Fibroblast of lung (primary cell): ENCODE measurements around the gene SART3. TPM values are rescaled to one million over a fixed set of nuclear protein-coding genes. Genes with fewer than 3 reads are reported as not detected.

Source experiments
- DNase-seq, 2 donors: peaks; one replicate each; pipeline versions ENCODE4 v3.0.0 to v3.0.0-alpha.2; 2010; ENCODE audit warnings: low read depth in 2 of 2
- H2AFZ ChIP-seq: 2 replicates; pipeline ENCODE4 v1.5.1; 2012; ENCODE audit warnings: low read length, control low read depth, inconsistent platforms
- H3K27ac ChIP-seq: 2 replicates; pipeline ENCODE4 v1.5.1; 2011; ENCODE audit warnings: low read length, control low read depth; ENCODE audit not compliant: insufficient read depth
- H3K27me3 ChIP-seq: 2 replicates; pipeline ENCODE4 v1.5.1; 2011; ENCODE audit warnings: mild to moderate bottlenecking, low read length; ENCODE audit not compliant: control insufficient read depth, insufficient read depth
- H3K36me3 ChIP-seq: 2 replicates; pipeline ENCODE4 v1.5.1; 2011; ENCODE audit warnings: low read length; ENCODE audit not compliant: control insufficient read depth, insufficient read depth
- H3K4me1 ChIP-seq: 2 replicates; pipeline ENCODE4 v1.5.1; 2011; ENCODE audit warnings: low read length; ENCODE audit not compliant: control insufficient read depth, insufficient read depth; ENCODE audit errors: extremely low read depth
- H3K4me2 ChIP-seq: 2 replicates; pipeline ENCODE4 v1.5.1; 2011; ENCODE audit warnings: low read length, control low read depth; ENCODE audit not compliant: insufficient read depth; ENCODE audit errors: extremely low read depth
- H3K4me3 ChIP-seq, 4 experiments: fragments of 200-600 bp in 1 of 4; sonication (generic) in 1 of 4; replicated peaks in 1 of 4; 2 replicates each; pipeline ENCODE4 v1.5.1; 2011 to 2016; ENCODE audit warnings: low read length in 4 of 4, low read depth in 3 of 4, mild to moderate bottlenecking in 3 of 4, control low read depth in 2 of 4, inconsistent platforms in 1 of 4, mixed read lengths in 1 of 4; ENCODE audit not compliant: insufficient read depth in 1 of 4; ENCODE audit errors: control extremely low read depth in 1 of 4
- H3K79me2 ChIP-seq: 2 replicates; pipeline ENCODE4 v1.5.1; 2012; ENCODE audit warnings: mild to moderate bottlenecking, low read length, inconsistent platforms; ENCODE audit not compliant: control insufficient read depth, insufficient read depth
- H3K9ac ChIP-seq: 2 replicates; pipeline ENCODE4 v1.5.1; 2011; ENCODE audit warnings: mild to moderate bottlenecking, low read length, control low read depth; ENCODE audit not compliant: insufficient read depth
- H3K9me3 ChIP-seq: 2 replicates; pipeline ENCODE4 v1.5.1; 2012; ENCODE audit warnings: low read depth, low read length; ENCODE audit not compliant: control insufficient read depth, insufficient read depth
- H4K20me1 ChIP-seq: 2 replicates; pipeline ENCODE4 v1.5.1; 2011; ENCODE audit warnings: low read length; ENCODE audit not compliant: control insufficient read depth, insufficient read depth; ENCODE audit errors: extremely low read depth
- EZH2 ChIP-seq: IDR thresholded peaks from 2 replicates; pipeline ENCODE4 v1.5.1; 2012; ENCODE audit warnings: low read length, control low read depth, mild to moderate bottlenecking; ENCODE audit errors: missing control alignments
- polyA plus RNA-seq, 2 donors: library from polyadenylated mRNA; depleted of rRNA in 1 of 2; stranded (reverse) in 1 of 2; unstranded in 1 of 2; fragments of >200 nt; gene quantifications; 2 replicates each; pipeline ENCODE4 v1.2.1, GENCODE V29; 2011 to 2012; ENCODE audit warnings: missing spikeins in 1 of 2
- total RNA-seq: library from RNA; depleted of rRNA; stranded (reverse); fragments of >200 nt; gene quantifications from 2 replicates; pipeline ENCODE4 v1.2.1, GENCODE V29; 2014
- TF ChIP-seq, protein P1 (sequence below), 2 donors: IDR thresholded peaks in 1 of 2; conservative IDR thresholded peaks in 1 of 2; 1 replicate in 1 of 2; 2 replicates in 1 of 2; pipeline ENCODE4 v1.5.1; 2011 to 2012; ENCODE audit warnings: low read length in 2 of 2, control low read depth in 1 of 2, inconsistent platforms in 1 of 2, low read depth in 1 of 2, mild to moderate bottlenecking in 1 of 2

Gene SART3
- total and polyA plus RNA-seq, 2 donors (not counting 1 experiment from before 2014, with no cell fraction given), result 15.5 to 157 TPM

DNA sequence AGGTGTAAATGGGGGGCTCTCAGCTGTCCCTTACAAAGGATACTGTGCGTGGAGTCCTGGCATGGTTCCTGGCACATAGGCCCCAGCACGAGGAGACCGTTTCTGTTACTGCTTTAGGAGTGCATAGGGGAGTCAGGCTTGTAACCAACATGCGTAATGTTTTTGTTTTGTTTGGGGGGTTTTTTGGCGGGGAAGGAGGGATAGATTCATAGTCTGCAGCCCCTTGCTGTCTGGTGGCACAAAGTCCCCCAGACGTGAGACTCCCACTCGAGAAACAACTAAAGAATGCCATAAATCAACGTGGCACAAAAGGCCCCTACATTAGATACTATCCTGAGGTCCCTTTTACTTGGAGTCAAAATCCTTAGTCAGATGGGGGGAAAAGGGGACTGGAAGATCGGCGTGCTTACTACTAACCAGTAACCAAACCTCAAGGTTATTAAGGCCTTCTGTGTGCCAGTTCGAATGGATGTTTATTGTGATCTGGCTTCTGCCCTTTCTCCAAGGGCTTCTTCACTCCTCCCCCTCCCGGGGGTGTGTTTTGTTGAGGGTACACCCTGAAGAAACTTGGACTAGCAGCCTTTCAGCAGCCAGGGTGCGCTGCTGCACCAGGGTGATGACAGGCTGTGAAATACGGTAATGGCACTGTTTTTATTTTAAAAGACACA is 2.3 kb upstream of the SART3 start:
- Histone ChIP-seq H3K4me1 (peaks cover 16% of the 10 kb centered on the region), H3K9me3 (no peaks in the 10 kb centered on the region), H4K20me1 (no peaks in the 10 kb centered on the region), H3K4me2 (peak overlapping the region; percentile 98), H3K27ac (peak overlapping the region; percentile 84), H3K36me3 (peaks cover 24% of the 10 kb centered on the region), H3K79me2 (peaks cover 42% of the 10 kb centered on the region), H2AFZ (no peak overlapping the region), H3K27me3 (no peaks in the 10 kb centered on the region), H3K9ac (peak overlapping the region; percentile 90), H3K4me3 (peak overlapping the region; percentile 80 to 96 (median 86))
- peak; percentile 80 to 94 for DNase-seq
- no peak for TF ChIP-seq EZH2
- TF ChIP-seq, protein P1, sequence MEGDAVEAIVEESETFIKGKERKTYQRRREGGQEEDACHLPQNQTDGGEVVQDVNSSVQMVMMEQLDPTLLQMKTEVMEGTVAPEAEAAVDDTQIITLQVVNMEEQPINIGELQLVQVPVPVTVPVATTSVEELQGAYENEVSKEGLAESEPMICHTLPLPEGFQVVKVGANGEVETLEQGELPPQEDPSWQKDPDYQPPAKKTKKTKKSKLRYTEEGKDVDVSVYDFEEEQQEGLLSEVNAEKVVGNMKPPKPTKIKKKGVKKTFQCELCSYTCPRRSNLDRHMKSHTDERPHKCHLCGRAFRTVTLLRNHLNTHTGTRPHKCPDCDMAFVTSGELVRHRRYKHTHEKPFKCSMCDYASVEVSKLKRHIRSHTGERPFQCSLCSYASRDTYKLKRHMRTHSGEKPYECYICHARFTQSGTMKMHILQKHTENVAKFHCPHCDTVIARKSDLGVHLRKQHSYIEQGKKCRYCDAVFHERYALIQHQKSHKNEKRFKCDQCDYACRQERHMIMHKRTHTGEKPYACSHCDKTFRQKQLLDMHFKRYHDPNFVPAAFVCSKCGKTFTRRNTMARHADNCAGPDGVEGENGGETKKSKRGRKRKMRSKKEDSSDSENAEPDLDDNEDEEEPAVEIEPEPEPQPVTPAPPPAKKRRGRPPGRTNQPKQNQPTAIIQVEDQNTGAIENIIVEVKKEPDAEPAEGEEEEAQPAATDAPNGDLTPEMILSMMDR (conservative IDR thresholded peaks at IDR 0.05 in 1 of 2, IDR thresholded peaks at IDR 0.05 in 1 of 2; ENCODE audit: low read depth in 1 of 2, low read length in 2 of 2), result peak; percentile 91 to 93

DNA sequence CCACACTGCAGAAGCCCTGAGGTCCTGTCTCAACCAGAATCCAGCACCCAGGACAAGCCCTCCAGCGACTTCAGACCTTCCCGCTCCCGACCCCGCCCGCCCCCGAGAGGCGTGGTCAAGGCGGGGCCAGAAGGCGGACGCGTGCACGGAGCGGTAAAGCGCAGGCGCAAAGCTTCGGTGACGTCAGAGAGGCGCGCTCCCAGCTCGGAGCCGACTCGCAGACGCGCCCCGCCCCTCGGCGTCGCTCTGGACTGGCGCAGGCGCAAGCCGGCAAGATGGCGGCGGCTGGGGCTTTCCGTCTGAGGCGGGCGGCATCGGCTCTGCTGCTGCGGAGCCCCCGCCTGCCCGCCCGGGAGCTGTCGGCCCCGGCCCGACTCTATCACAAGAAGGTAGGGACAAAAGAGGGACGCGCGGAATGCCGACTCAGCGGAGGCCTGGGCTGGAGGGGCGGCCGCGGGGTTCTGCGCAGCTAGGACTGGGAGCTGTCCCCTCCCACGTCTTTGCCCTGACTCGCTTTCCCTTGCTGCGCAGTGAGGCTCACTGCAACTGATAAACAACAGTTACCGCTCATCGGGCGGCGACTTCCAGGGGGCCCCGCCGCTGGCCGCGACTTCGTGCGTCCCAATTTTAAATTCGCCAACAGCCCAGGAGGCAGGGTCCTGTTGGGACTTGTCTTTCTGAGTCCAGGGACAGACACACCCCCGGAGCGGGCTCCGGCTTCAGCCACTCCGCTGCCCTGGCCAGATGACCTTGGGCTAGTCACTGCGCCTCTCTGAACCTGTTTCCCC is 1.6 kb upstream of the SART3 start, which contains the start of gene ISCU:
ISCU (plus strand) TSS at position 249 of the 788 bp plus-strand sequence; CDS start at position 276, 27 bp downstream.
- TF ChIP-seq EZH2, result no peak
- TF ChIP-seq, protein P1 (conservative IDR thresholded peaks at IDR 0.05 in 1 of 2, IDR thresholded peaks at IDR 0.05 in 1 of 2; ENCODE audit: low read depth in 1 of 2, low read length in 2 of 2), result no peak
- Histone ChIP-seq H2AFZ (peak within 1 kb of the TSS; percentile 90), H3K4me2 (peak within 1 kb of the TSS; percentile 99), H3K27ac (peak within 1 kb of the TSS; percentile 97), H4K20me1 (no peaks in the 10 kb centered on the region), H3K4me3 (peak within 1 kb of the TSS; percentile 82 to 96 (median 91)), H3K36me3 (peaks cover 23% of the 10 kb centered on the region), H3K4me1 (peaks cover 16% of the 10 kb centered on the region), H3K27me3 (no peaks in the 10 kb centered on the region), H3K9ac (peak within 1 kb of the TSS; percentile 90), H3K9me3 (no peaks in the 10 kb centered on the region), H3K79me2 (peaks cover 49% of the 10 kb centered on the region)
- DNase-seq, result peak; percentile 93 to 97

DNA sequence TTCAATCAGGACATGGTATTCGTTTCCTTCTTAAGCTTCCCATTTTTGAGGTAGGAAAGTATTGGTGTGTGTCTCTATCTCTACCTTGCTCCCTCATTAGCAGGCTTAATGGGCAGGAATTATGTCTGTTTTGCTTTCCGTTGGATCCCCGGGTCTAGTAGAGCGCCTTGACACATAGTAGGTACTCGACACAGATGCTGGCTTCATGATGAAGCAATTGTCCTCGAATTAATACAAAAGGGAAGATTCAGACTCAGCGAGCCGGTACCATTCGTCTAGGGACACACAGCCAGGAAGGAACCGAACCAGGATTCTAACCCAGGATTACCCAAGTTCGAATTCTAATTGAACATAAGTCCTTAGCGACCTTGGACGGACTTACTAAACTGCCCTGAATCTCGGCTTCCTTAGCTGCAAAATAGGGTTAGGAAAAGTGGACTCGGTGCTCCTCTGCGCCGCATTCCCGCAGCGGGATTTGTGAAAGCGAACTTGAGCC is 927 bp upstream of the SART3 start:
- Histone ChIP-seq H3K4me1 (peaks cover 16% of the 10 kb centered on the region), H3K9ac (peak overlapping the region; percentile 90), H3K9me3 (no peaks in the 10 kb centered on the region), H3K36me3 (peaks cover 17% of the 10 kb centered on the region), H2AFZ (peak overlapping the region; percentile 90), H3K4me3 (peak overlapping the region; percentile 53 to 91 (median 83)), H4K20me1 (no peaks in the 10 kb centered on the region), H3K27ac (peak overlapping the region; percentile 97), H3K4me2 (peak overlapping the region; percentile 99), H3K79me2 (peaks cover 54% of the 10 kb centered on the region), H3K27me3 (no peaks in the 10 kb centered on the region)
- peak in 1 of 2 donors; percentile 7 for DNase-seq
- TF ChIP-seq EZH2, result no peak
- TF ChIP-seq, protein P1 (conservative IDR thresholded peaks at IDR 0.05 in 1 of 2, IDR thresholded peaks at IDR 0.05 in 1 of 2; ENCODE audit: low read depth in 1 of 2, low read length in 2 of 2), result no peak
